ENCODE data around the gene PAFAH1B1. TPM values are rescaled to one million over a fixed set of nuclear protein-coding genes. Genes with fewer than 3 reads are reported as not detected.
"Not testable (repeated sequence)": the region's sequence is repeated elsewhere in the genome, so short reads cannot be mapped to it uniquely, and the experiment has no call there.

The PAFAH1B1 gene
- total and polyA plus RNA-seq, 11 donors: 32.6 to 154 (median 118) TPM

DNA sequence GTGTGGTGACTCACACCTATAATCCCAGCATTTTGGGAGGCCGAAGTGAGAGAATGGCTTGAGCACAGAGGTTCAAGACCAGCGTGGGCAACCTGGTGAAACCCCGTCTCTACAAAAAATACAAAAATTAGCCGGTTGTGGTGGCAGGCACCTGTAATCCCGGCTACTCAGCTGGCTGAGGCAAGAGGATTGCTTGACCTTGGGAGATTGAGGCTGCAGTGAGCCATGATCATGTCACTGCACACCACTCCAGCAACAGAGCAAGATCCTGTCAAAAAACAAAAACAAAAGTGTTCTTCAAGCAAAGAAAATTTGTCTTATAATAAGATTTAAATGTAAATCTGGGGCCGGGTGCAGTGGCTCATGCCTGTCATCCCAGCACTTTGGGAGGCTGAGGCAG is 51.5 kb downstream of the PAFAH1B1 start:
- Histone ChIP-seq H3K27me3 (no peaks in the 10 kb centered on the region), H3K27ac (no peak overlapping the region), H3K4me3 (no peak overlapping the region), H3K9me3 (no peaks in the 10 kb centered on the region), H3K4me1 (peaks cover 0 to 16% (median 1%) of the 10 kb centered on the region in 12 donors), H3K36me3 (peaks cover 0 to 66% (median 53%) of the 10 kb centered on the region in 9 donors)
- intact Hi-C loops (cut with DNase I): loop anchor here in 1 of 10 donors (10.0 kb wide), 1 partner anchor 50 kb away; the partner anchor contains the start of gene PAFAH1B1
- no peak for ATAC-seq
- DNase-seq: no peak
- TF ChIP-seq CTCF (IDR thresholded peaks at IDR 0.05) (no peak), POLR2A (IDR thresholded peaks at IDR 0.05) (no peak)
- WGBS, 4 donors: 72 to 87% (median 76%) methylated on average over 6 of the region's 6 CpGs

DNA sequence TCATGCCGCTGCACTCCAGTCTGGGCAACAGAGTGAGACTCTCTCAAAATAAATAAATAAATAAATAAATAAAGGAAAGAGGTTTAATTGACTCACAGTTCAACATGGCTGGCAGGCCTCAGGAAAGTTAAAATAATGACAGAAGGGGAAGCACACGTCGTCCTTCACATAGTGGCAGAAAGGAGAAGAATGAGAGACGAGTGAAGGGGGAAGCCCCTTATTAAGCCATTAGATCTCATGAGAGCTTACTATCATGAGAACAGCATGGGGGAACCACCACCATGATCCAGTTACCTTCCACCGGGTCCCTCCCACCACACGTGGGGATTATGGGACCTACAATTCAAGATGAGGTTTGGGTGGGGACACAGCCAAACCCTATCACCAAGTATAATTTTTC is 54.5 kb downstream of the PAFAH1B1 start:
- no peak for ATAC-seq
- H3K27ac ChIP-seq: no peak overlapping the region
- intact Hi-C loops (cut with DNase I): loop anchor here in 1 of 10 donors (10.0 kb wide), 1 partner anchor 53 kb away; the partner anchor contains the start of gene PAFAH1B1

GRCh38 chr17:2649191-2649590 is 55.7 kb downstream of the PAFAH1B1 start:
- Histone ChIP-seq H3K27ac (no peak overlapping the region), H3K36me3 (peaks cover 0 to 44% (median 25%) of the 10 kb centered on the region in 9 donors), H3K4me3 (no peak overlapping the region), H3K9me3 (peaks cover 0 to 6% (median 0%) of the 10 kb centered on the region in 12 donors), H3K27me3 (no peaks in the 10 kb centered on the region), H3K4me1 (peaks cover 0 to 12% (median 2%) of the 10 kb centered on the region in 12 donors)
- WGBS, 4 donors: 96 to 98% (median 98%) methylated on average over 11 of the region's 11 CpGs
- no peak for DNase-seq
- TF ChIP-seq CTCF (IDR thresholded peaks at IDR 0.05) (no peak), POLR2A (IDR thresholded peaks at IDR 0.05) (no peak)
- ATAC-seq: no peak
- intact Hi-C loops (cut with DNase I): loop anchor here in 1 of 10 donors (10.0 kb wide), 1 partner anchor 54 kb away; the partner anchor contains the start of gene PAFAH1B1

More for the DNA sequence above, 54.5 kb downstream of the PAFAH1B1 start:
- no peak for DNase-seq
- Histone ChIP-seq H3K4me3 (no peak overlapping the region), H3K9me3 (peaks cover 0 to 4% (median 0%) of the 10 kb centered on the region in 12 donors), H3K27me3 (no peaks in the 10 kb centered on the region), H3K4me1 (peaks cover 0 to 16% (median 2%) of the 10 kb centered on the region in 12 donors), H3K36me3 (peaks cover 0 to 50% (median 35%) of the 10 kb centered on the region in 9 donors)
- WGBS, 4 donors: 94 to 96% (median 95%) methylated on average over 6 of the region's 6 CpGs
- TF ChIP-seq POLR2A (IDR thresholded peaks at IDR 0.05) (no peak), CTCF (IDR thresholded peaks at IDR 0.05) (no peak)

DNA sequence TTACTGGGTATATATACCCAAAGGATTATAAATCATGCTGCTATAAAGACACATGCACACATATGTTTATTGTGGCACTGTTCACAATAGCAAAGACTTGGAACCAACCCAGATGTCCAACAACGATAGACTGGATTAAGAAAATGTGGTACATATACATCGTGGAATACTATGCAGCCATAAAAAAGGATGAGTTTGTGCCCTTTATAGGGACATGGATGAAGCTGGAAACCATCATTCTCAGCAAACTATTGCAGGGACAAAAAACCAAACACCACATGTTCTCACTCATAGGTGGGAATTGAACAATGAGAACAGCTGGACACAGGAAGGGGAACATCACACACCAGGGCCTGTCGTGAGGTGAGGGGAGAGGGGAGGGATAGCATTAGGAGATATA is 59.5 kb downstream of the PAFAH1B1 start:
- not testable (repeated sequence) for H3K27ac ChIP-seq, H3K27me3 ChIP-seq, H3K9me3 ChIP-seq, DNase-seq, ATAC-seq, H3K4me3 ChIP-seq
- intact Hi-C loops (cut with DNase I): loop anchor here in 2 of 10 donors (10.0 kb wide), 2 partner anchors 48 to 58 kb away; partner anchors contain the start of gene PAFAH1B1 (in 1 of the 2)
- H3K4me1 ChIP-seq: peaks cover 0 to 21% (median under 1%) of the 10 kb centered on the region in 12 donors
- H3K36me3 ChIP-seq: peaks cover 0 to 31% (median 8%) of the 10 kb centered on the region in 9 donors
- 91 to 94% (median 92%) methylated on average over 3 of the region's 3 CpGs for WGBS, 4 donors

Measured in heart left ventricle (tissue), 16 donors.